Measurements from ENCODE around the gene NRDC. TPM values are rescaled to one million over a fixed set of nuclear protein-coding genes. Genes with fewer than 3 reads are reported as not detected.

NRDC gene
- total and polyA plus RNA-seq, 10 of the 15 experiments (the other 5 are each of a cell fraction or from before 2014, with no cell fraction given), result 50.1 to 134 (median 90.4) TPM

DNA sequence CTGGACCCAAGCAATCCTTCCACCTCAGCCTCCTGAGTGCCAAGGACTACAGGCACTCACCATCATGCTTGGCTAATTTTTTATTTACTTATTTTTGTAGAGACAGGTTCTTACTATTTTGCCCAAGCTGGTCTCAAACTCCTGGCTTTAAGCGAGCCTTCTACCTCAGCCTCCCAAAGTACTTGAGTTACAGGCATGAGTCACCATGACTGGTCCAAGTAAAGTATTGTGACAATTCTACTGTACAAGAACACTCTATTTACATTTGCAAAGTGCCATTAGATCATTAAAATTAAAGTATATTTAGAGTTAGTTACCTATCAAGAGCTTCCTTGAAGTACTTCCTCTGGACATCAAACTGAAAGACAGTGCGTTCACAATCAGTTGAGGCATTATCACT is 44.8 kb downstream of the NRDC start:
- TF ChIP-seq CBX5 (IDR thresholded peaks at IDR 0.05; ENCODE audit: low read depth) (no peak), STAT1 (conservative IDR thresholded peaks at IDR 0.05) (no peak), CEBPB (IDR thresholded peaks at IDR 0.05; ENCODE audit: borderline replicate concordance in 1 of 2, low read depth in 2 of 2, low read length in 2 of 2) (no peak), ESRRA (IDR thresholded peaks at IDR 0.05; ENCODE audit: low read length) (no peak)
- TF ChIP-seq, protein P1, sequence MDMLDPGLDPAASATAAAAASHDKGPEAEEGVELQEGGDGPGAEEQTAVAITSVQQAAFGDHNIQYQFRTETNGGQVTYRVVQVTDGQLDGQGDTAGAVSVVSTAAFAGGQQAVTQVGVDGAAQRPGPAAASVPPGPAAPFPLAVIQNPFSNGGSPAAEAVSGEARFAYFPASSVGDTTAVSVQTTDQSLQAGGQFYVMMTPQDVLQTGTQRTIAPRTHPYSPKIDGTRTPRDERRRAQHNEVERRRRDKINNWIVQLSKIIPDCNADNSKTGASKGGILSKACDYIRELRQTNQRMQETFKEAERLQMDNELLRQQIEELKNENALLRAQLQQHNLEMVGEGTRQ (IDR thresholded peaks at IDR 0.05; ENCODE audit: borderline replicate concordance, low read depth, low read length), result no peak
- ChIA-PET RAD21 (ENCODE audit: unreplicated experiment) (interaction anchor here (1.0 kb wide), 1 partner anchor 298 kb away, joined by 3 read pairs; no protein-coding TSS in a partner anchor), SMC1A (ENCODE audit: uncharacterized antibody, unreplicated experiment) (interaction anchor here (1.7 kb wide), 1 partner anchor 42 kb away, joined by 4 read pairs; no protein-coding TSS in a partner anchor), CTCF (no interaction called here), POLR2A (no interaction called here)
- Histone ChIP-seq H3K4me1 (ENCODE audit: control insufficient read depth, insufficient read depth, low read length) (no peaks in the 10 kb centered on the region), H3K27ac (ENCODE audit: control insufficient read depth, insufficient read depth) (no peak overlapping the region), H3K4me2 (ENCODE audit: control insufficient read depth, insufficient read depth) (no peak overlapping the region), H3K4me3 (no peak overlapping the region), H3K27me3 (replicated peaks in 1 of 2; ENCODE audit: control insufficient read depth in 2 of 2, insufficient read depth in 2 of 2, low read length in 1 of 2) (no peaks in the 10 kb centered on the region), H4K20me1 (ENCODE audit: control insufficient read depth, insufficient read depth) (no peaks in the 10 kb centered on the region), H3K36me3 (ENCODE audit: control insufficient read depth in 2 of 2, insufficient read depth in 2 of 2, low read length in 1 of 2) (peaks cover 3 to 28% of the 10 kb centered on the region in 2 experiments), H3K9me3 (replicated peaks; ENCODE audit: control insufficient read depth, insufficient read depth, low read length) (no peaks in the 10 kb centered on the region; the same call in 1 of the 3 replicates), H3K79me2 (ENCODE audit: control insufficient read depth, insufficient read depth, low read length) (no peaks in the 10 kb centered on the region), H2AFZ (ENCODE audit: control insufficient read depth, low read depth, low read length) (no peak overlapping the region), H3K9ac (ENCODE audit: control insufficient read depth, insufficient read depth, low read length) (no peak overlapping the region)
- DNase-seq (ENCODE audit: low read depth, low spot score), result no peak
- FAIRE-seq, result no peak
- ATAC-seq, result no peak
- intact Hi-C loops (cut with micrococcal nuclease; ENCODE audit: unreplicated experiment), result no loop called here
- in situ Hi-C loops (cut with MboI), result no loop called here
- 98% methylated on average over 2 of the region's 2 CpGs for WGBS (ENCODE audit: insufficient coverage, insufficient replicate concordance, low lambda C conversion rate, missing lambda C conversion rate)
- no TSS peak for BruUV-seq (replicated peaks)

DNA sequence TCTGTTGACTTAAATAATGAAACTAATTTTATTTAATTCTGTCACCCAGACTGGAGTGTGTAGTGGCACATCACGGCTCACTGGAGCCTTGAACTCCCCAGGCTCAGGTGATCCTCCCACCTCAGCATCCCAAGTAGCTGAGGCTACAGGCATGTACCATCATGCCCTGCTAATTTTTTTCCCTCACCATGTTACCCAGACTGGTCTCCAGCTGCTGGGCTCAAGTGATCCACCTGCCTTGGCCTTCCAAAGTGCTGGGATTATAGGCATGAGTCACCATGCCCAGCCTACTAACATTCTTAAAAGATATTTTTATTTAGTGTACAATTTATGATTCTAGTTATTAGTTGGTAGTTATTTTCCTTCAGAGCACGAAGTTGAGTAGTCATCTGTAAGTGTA is 49.5 kb downstream of the NRDC start:
- H3K79me2 ChIP-seq (ENCODE audit: control insufficient read depth, insufficient read depth, low read length), result no peaks in the 10 kb centered on the region
- no peak overlapping the region for H2AFZ ChIP-seq (ENCODE audit: control insufficient read depth, low read depth, low read length)
- ChIA-PET SMC1A (ENCODE audit: uncharacterized antibody, unreplicated experiment) (interaction anchor here (1.7 kb wide), 1 partner anchor 48 kb away, joined by 4 read pairs; no protein-coding TSS in a partner anchor), CTCF (no interaction called here), POLR2A (no interaction called here), RAD21 (ENCODE audit: unreplicated experiment) (no interaction called here)
- ATAC-seq, result no peak
- intact Hi-C loops (cut with micrococcal nuclease; ENCODE audit: unreplicated experiment) (no loop called here), in situ Hi-C loops (cut with MboI) (no loop called here)
- H4K20me1 ChIP-seq (ENCODE audit: control insufficient read depth, insufficient read depth), result no peaks in the 10 kb centered on the region
- no peak overlapping the region for H3K9ac ChIP-seq (ENCODE audit: control insufficient read depth, insufficient read depth, low read length)
- no peak overlapping the region for H3K4me3 ChIP-seq
- DNase-seq (ENCODE audit: low read depth, low spot score), result no peak
- no peak for FAIRE-seq
- H3K4me1 ChIP-seq (ENCODE audit: control insufficient read depth, insufficient read depth, low read length), result no peaks in the 10 kb centered on the region
- H3K4me2 ChIP-seq (ENCODE audit: control insufficient read depth, insufficient read depth), result no peak overlapping the region
- H3K36me3 ChIP-seq (ENCODE audit: control insufficient read depth in 2 of 2, insufficient read depth in 2 of 2, low read length in 1 of 2), result peaks cover 0 to 32% of the 10 kb centered on the region in 2 experiments; a peak in 3 of 4 replicates
- no TSS peak for BruUV-seq (replicated peaks)
- no peaks in the 10 kb centered on the region; the same call in 1 of the 3 replicates for H3K9me3 ChIP-seq (replicated peaks; ENCODE audit: control insufficient read depth, insufficient read depth, low read length)
- WGBS (ENCODE audit: insufficient coverage, insufficient replicate concordance, low lambda C conversion rate, missing lambda C conversion rate), result 98% methylated on average over 2 of the region's 2 CpGs
- H3K27ac ChIP-seq (ENCODE audit: control insufficient read depth, insufficient read depth), result no peak overlapping the region
- no peaks in the 10 kb centered on the region for H3K27me3 ChIP-seq (replicated peaks in 1 of 2; ENCODE audit: control insufficient read depth in 2 of 2, insufficient read depth in 2 of 2, low read length in 1 of 2)
- no peak for TF ChIP-seq KDM1A (IDR thresholded peaks at IDR 0.05; ENCODE audit: borderline replicate concordance)
- no peak for TF ChIP-seq CHD2 (IDR thresholded peaks at IDR 0.05; ENCODE audit: borderline replicate concordance, low read depth, low read length)
- TF ChIP-seq, protein P2, sequence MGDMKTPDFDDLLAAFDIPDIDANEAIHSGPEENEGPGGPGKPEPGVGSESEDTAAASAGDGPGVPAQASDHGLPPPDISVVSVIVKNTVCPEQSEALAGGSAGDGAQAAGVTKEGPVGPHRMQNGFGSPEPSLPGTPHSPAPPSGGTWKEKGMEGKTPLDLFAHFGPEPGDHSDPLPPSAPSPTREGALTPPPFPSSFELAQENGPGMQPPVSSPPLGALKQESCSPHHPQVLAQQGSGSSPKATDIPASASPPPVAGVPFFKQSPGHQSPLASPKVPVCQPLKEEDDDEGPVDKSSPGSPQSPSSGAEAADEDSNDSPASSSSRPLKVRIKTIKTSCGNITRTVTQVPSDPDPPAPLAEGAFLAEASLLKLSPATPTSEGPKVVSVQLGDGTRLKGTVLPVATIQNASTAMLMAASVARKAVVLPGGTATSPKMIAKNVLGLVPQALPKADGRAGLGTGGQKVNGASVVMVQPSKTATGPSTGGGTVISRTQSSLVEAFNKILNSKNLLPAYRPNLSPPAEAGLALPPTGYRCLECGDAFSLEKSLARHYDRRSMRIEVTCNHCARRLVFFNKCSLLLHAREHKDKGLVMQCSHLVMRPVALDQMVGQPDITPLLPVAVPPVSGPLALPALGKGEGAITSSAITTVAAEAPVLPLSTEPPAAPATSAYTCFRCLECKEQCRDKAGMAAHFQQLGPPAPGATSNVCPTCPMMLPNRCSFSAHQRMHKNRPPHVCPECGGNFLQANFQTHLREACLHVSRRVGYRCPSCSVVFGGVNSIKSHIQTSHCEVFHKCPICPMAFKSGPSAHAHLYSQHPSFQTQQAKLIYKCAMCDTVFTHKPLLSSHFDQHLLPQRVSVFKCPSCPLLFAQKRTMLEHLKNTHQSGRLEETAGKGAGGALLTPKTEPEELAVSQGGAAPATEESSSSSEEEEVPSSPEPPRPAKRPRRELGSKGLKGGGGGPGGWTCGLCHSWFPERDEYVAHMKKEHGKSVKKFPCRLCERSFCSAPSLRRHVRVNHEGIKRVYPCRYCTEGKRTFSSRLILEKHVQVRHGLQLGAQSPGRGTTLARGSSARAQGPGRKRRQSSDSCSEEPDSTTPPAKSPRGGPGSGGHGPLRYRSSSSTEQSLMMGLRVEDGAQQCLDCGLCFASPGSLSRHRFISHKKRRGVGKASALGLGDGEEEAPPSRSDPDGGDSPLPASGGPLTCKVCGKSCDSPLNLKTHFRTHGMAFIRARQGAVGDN (IDR thresholded peaks at IDR 0.05), result no peak
- TF ChIP-seq JUNB (IDR thresholded peaks at IDR 0.05), result no peak
- TF ChIP-seq, protein P3, sequence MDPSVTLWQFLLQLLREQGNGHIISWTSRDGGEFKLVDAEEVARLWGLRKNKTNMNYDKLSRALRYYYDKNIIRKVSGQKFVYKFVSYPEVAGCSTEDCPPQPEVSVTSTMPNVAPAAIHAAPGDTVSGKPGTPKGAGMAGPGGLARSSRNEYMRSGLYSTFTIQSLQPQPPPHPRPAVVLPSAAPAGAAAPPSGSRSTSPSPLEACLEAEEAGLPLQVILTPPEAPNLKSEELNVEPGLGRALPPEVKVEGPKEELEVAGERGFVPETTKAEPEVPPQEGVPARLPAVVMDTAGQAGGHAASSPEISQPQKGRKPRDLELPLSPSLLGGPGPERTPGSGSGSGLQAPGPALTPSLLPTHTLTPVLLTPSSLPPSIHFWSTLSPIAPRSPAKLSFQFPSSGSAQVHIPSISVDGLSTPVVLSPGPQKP (IDR thresholded peaks at IDR 0.05; ENCODE audit: low read depth, low read length), result no peak
- TF ChIP-seq POU2F2 (IDR thresholded peaks at IDR 0.05; ENCODE audit: borderline replicate concordance, low read depth, low read length), result no peak
- no peak for TF ChIP-seq YY1 (IDR thresholded peaks at IDR 0.05; ENCODE audit: low read depth, low read length)

Measured in GM12878 (cell line).